ENCODE data around the gene MIEN1. TPM values are rescaled to one million over a fixed set of nuclear protein-coding genes. Genes with fewer than 3 reads are reported as not detected.

MIEN1 gene
- total and polyA plus RNA-seq, 2 of the 13 experiments (the other 11 are each of a cell fraction or from before 2014, with no cell fraction given), result 40.6 to 56.6 TPM

DNA sequence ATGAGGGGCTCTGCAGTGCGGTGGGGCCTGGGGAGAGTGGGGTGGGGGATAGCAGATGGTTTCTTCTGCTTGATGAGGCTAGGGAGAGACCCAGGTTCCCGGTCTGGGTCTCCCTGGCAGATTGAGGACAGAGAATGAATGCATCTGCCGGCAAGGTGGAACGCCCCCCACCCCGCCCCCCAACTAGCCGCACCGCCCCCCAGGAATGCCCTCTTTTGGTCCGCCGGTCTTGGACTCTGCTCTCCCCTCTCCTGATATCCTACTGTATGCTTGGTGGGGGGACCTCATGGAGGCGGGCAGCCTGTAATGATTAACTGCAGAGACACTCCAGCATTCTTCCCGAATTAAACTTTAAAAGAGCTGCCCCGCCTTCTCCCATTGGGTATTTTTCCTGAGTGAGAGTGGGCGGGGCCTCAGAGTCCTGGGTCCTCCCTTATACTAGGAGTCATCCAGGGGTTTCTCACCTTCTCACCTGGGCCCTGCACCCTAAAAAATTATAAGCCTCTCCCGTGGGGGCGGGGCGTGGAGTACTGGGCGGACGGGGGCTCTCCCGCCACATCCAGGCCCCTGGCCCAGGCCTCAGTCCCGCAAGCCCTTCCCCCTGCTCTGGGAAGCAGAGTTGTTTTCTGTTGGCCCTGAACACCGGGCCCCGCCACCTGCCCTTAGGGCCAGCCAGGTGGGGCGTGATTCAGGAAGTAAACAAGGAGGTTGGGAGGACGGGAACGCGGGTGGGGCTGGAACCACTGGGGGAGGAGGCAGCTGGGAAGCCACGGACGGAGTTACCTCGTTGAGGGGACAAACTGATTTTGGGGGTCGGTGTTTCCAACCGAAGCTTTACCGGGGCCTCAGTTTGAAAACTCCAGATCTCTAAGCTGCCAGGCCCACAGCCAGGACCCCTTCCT lies 8.9 kb upstream of the MIEN1 start:
- H4K20me1 ChIP-seq (ENCODE audit: insufficient read depth, low read length), result peaks cover 7% of the 10 kb centered on the region; the same call in 1 of the 2 replicates
- WGBS (ENCODE audit: low lambda C conversion rate), result 2% methylated on average over 27 of the region's 32 CpGs
- peak overlapping the region; percentile 97 for H3K27ac ChIP-seq (ENCODE audit: extremely low read length, insufficient read depth, low read length)
- H3K4me2 ChIP-seq (ENCODE audit: low read depth, low read length), result peak overlapping the region; percentile 94
- no peaks in the 10 kb centered on the region for H3K9me3 ChIP-seq (ENCODE audit: low read length)
- in situ Hi-C loops (cut with HindIII; ENCODE audit: extremely low pct_ligation_motif_present, low pct_unique_long_range_greater_than_20kb) (no loop called here), intact Hi-C loops (cut with micrococcal nuclease; ENCODE audit: unreplicated experiment) (loop anchor here (10.0 kb wide), 1 partner anchor 274 kb away; the partner anchor contains the start of gene CDK12)
- peak overlapping the region; percentile 95 for H3K9ac ChIP-seq (ENCODE audit: insufficient read depth, low read depth, low read length)
- H3K36me3 ChIP-seq (replicated peaks in 1 of 2; ENCODE audit: control insufficient read depth in 1 of 2, insufficient read depth in 2 of 2, low read length in 2 of 2), result peaks cover 21 to 25% of the 10 kb centered on the region in 2 experiments
- BruUV-seq (replicated peaks), result TSS peak; percentile 57
- CTCF ChIA-PET (ENCODE audit: low intra/inter-chr PET ratio, low total read pairs), result interaction anchor here (1.6 to 2.4 kb wide), 2 partner anchors 9 to 15 kb away, joined by 4 to 11 read pairs; partner anchors contain the start of gene MIEN1
- POLR2A ChIA-PET, result interaction anchor here (0.6 to 3.0 kb wide), 30 partner anchors 9 to 868 kb away, joined by 3 to 79 read pairs (median 4); partner anchors contain the start of genes CDK12, ERBB2, LRRC3C and MED1
- peaks cover 44% of the 10 kb centered on the region for H3K4me1 ChIP-seq (ENCODE audit: insufficient read depth, low read length)
- H3K79me2 ChIP-seq (ENCODE audit: insufficient read depth, low read length), result peaks cover 38% of the 10 kb centered on the region
- ATAC-seq (peak; percentile 69), FAIRE-seq (peak; percentile 92), DNase-seq (ENCODE audit: low spot score) (peak; percentile 100)
- no peak overlapping the region for H2AFZ ChIP-seq (ENCODE audit: low read length)
- H3K27me3 ChIP-seq (ENCODE audit: control insufficient read depth in 1 of 2, insufficient read depth in 2 of 2, low read length in 2 of 2), result no peaks in the 10 kb centered on the region; a peak in 1 of 5 replicates
- H3K4me3 ChIP-seq (replicated peaks in 1 of 3; ENCODE audit: insufficient read depth in 1 of 3, low read depth in 2 of 3, low read length in 3 of 3), result peak overlapping the region; percentile 89 to 96 (median 95)
- TF ChIP-seq SALL2 (CRISPR knock-in tag; IDR thresholded peaks at IDR 0.05) (no peak; the same call in 1 of the 2 replicates), SMAD9 (CRISPR knock-in tag; IDR thresholded peaks at IDR 0.05) (no peak), ZNF678 (CRISPR knock-in tag; IDR thresholded peaks at IDR 0.05) (no peak), TSC22D2 (CRISPR knock-in tag; IDR thresholded peaks at IDR 0.05; ENCODE audit: borderline replicate concordance) (no peak; the same call in 1 of the 2 replicates), ZNF33A (CRISPR knock-in tag; IDR thresholded peaks at IDR 0.05; ENCODE audit: borderline replicate concordance) (0 out of 2 replicates have a peak, but pooled peaks have one; percentile 91), TOE1 (CRISPR knock-in tag; IDR thresholded peaks at IDR 0.05) (0 out of 2 replicates have a peak, but pooled peaks have one; percentile 53), DMAP1 (CRISPR knock-in tag; IDR thresholded peaks at IDR 0.05) (peak; percentile 74; the same call in 1 of the 2 replicates), ZNF724P (CRISPR knock-in tag; IDR thresholded peaks at IDR 0.05; ENCODE audit: borderline replicate concordance) (no peak; the same call in 1 of the 2 replicates), PPARG (CRISPR knock-in tag; conservative IDR thresholded peaks at IDR 0.05) (no peak; the same call in 1 of the 2 replicates), ZFP41 (CRISPR knock-in tag; IDR thresholded peaks at IDR 0.05; ENCODE audit: borderline replicate concordance) (no peak), ZC3H13 (CRISPR knock-in tag; IDR thresholded peaks at IDR 0.05) (0 out of 2 replicates have a peak, but pooled peaks have one; percentile 53)
- TF ChIP-seq, protein P1, sequence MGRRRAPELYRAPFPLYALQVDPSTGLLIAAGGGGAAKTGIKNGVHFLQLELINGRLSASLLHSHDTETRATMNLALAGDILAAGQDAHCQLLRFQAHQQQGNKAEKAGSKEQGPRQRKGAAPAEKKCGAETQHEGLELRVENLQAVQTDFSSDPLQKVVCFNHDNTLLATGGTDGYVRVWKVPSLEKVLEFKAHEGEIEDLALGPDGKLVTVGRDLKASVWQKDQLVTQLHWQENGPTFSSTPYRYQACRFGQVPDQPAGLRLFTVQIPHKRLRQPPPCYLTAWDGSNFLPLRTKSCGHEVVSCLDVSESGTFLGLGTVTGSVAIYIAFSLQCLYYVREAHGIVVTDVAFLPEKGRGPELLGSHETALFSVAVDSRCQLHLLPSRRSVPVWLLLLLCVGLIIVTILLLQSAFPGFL (CRISPR knock-in tag; IDR thresholded peaks at IDR 0.05), result no peak
- TF ChIP-seq, protein P2, sequence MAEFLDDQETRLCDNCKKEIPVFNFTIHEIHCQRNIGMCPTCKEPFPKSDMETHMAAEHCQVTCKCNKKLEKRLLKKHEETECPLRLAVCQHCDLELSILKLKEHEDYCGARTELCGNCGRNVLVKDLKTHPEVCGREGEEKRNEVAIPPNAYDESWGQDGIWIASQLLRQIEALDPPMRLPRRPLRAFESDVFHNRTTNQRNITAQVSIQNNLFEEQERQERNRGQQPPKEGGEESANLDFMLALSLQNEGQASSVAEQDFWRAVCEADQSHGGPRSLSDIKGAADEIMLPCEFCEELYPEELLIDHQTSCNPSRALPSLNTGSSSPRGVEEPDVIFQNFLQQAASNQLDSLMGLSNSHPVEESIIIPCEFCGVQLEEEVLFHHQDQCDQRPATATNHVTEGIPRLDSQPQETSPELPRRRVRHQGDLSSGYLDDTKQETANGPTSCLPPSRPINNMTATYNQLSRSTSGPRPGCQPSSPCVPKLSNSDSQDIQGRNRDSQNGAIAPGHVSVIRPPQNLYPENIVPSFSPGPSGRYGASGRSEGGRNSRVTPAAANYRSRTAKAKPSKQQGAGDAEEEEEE (CRISPR knock-in tag; IDR thresholded peaks at IDR 0.05; ENCODE audit: borderline replicate concordance), result no peak
- TF ChIP-seq, protein P3, sequence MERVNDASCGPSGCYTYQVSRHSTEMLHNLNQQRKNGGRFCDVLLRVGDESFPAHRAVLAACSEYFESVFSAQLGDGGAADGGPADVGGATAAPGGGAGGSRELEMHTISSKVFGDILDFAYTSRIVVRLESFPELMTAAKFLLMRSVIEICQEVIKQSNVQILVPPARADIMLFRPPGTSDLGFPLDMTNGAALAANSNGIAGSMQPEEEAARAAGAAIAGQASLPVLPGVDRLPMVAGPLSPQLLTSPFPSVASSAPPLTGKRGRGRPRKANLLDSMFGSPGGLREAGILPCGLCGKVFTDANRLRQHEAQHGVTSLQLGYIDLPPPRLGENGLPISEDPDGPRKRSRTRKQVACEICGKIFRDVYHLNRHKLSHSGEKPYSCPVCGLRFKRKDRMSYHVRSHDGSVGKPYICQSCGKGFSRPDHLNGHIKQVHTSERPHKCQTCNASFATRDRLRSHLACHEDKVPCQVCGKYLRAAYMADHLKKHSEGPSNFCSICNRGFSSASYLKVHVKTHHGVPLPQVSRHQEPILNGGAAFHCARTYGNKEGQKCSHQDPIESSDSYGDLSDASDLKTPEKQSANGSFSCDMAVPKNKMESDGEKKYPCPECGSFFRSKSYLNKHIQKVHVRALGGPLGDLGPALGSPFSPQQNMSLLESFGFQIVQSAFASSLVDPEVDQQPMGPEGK (CRISPR knock-in tag; IDR thresholded peaks at IDR 0.05), result peak; percentile 86
- TF ChIP-seq, protein P4, sequence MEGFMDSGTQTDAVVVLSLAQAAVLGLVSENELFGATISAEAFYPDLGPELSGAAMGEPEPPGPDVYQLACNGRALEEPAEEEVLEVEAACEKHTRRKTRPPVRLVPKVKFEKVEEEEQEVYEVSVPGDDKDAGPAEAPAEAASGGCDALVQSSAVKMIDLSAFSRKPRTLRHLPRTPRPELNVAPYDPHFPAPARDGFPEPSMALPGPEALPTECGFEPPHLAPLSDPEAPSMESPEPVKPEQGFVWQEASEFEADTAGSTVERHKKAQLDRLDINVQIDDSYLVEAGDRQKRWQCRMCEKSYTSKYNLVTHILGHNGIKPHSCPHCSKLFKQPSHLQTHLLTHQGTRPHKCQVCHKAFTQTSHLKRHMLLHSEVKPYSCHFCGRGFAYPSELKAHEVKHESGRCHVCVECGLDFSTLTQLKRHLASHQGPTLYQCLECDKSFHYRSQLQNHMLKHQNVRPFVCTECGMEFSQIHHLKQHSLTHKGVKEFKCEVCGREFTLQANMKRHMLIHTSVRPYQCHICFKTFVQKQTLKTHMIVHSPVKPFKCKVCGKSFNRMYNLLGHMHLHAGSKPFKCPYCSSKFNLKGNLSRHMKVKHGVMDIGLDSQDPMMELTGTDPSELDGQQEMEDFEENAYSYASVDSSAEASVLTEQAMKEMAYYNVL (CRISPR knock-in tag; IDR thresholded peaks at IDR 0.05; ENCODE audit: borderline replicate concordance), result peak; percentile 53; the same call in 1 of the 2 replicates

Measured in HepG2 (cell line).